OCI-LY3 (cell line): ENCODE data around the gene SART3.
A peak's percentile ranks its signal among the peaks of the same experiment; 100 is the strongest.

Experiments used
- CTCF ChIP-seq: fragments of 200-600, 300-600 bp; sonication (generic); IDR thresholded peaks from 2 replicates; pipeline ENCODE4 v1.5.1; 2014; ENCODE audit warnings: antibody characterized with exemption, low read length, low read depth
- EZH2phosphoT487 ChIP-seq: fragments of 200-600 bp; shearing (Covaris generic); IDR thresholded peaks from 2 replicates; pipeline ENCODE4 v1.6.1; 2018; ENCODE audit warnings: antibody characterized with exemption, mixed run types, low read depth

GRCh38 chr12:108563136-108563803, 2.3 kb upstream of the SART3 start:
- TF ChIP-seq CTCF: peak; percentile 91
- TF ChIP-seq EZH2phosphoT487: no peak
